Fibroblast of skin of right quadriceps (primary cell): Measurements from ENCODE around the gene INPP4A.

ENCODE experiments used
- DNase-seq: peaks from one replicate; pipeline ENCODE4 v3.0.0-alpha.2; 2013

INPP4A gene

GRCh38 chr2:98438190-98439133 is 6.2 kb upstream of the INPP4A start:
- no peak for DNase-seq

DNA sequence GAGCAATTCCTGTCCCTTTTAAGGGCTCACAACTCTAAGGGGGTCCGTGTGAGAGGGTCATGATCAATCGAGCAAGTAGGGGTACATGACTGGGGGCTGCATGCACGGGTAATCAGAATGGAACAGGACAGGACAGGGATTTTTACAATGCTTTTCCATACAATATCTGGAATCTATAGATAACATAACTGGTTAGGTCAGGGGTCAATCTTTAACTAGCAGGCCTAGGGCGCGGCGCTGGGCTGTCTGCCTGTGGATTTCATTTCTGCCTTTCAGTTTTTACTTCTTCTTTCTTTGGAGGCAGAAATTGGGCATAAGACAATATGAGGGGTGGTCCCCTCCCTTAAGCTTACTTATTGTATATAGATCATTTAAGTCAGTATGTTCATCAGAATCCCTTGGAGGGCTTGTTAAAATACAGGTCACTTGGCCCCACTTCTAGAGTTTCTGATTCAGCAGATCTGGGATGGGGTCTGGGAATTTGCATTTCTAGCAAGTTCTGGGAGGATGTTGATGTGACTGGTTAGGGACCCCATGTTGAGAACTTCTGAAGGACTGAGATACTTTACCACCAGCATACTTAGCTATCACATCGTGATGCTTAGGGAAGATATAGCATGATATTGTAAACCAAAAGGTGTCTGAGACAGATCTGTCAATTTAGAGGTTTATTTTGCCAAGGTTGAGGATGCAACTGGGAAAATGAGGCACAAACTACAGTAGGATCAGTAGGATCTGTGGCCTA is 2.8 kb upstream of the INPP4A start:
- no peak for DNase-seq

DNA sequence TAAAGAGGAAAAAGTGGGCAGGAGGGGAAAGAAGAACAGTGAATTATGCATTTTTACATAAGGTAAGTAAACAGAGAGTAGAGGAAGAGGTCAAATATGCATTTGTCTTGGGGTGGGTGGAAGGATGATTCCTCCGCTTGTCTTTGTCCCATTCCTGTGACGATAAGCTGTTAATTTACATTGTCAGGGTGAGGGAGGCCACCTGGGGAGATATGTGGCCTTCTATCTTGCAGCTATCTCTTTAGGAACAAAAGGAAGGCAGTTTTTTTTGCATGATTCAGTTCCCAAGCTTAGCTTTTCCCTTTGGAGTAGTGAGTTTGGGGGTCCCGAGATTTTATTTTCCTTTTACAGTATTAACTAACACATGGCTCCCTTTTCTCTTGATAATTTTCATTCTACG is 2.2 kb upstream of the INPP4A start:
- DNase-seq: no peak

DNA sequence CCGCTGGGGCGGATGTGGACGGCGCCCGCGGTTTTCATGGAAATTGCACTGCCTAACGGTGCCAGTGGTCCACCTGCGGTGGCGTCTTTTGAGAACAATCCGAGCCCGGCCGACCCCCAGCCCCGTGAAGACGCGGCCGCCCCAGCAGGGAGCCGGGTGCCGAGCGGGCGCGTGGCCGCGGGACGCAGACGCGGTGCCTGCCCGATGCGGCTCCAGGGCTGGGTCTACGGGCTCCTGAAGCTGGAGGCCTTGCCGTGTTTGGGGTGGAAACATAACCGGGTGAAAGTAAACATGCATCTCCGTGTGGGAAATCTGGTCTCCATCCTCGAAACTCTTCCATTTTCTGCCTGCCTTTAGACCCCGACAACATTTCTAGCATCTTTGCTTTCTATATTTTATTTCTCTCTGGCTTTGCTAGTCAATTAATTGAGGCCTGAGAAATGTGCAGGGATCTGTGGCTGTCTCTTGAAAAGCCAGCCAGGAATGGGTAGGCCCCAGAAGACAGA is 572 bp downstream of the INPP4A start:
- DNase-seq: peak; percentile 8

DNA sequence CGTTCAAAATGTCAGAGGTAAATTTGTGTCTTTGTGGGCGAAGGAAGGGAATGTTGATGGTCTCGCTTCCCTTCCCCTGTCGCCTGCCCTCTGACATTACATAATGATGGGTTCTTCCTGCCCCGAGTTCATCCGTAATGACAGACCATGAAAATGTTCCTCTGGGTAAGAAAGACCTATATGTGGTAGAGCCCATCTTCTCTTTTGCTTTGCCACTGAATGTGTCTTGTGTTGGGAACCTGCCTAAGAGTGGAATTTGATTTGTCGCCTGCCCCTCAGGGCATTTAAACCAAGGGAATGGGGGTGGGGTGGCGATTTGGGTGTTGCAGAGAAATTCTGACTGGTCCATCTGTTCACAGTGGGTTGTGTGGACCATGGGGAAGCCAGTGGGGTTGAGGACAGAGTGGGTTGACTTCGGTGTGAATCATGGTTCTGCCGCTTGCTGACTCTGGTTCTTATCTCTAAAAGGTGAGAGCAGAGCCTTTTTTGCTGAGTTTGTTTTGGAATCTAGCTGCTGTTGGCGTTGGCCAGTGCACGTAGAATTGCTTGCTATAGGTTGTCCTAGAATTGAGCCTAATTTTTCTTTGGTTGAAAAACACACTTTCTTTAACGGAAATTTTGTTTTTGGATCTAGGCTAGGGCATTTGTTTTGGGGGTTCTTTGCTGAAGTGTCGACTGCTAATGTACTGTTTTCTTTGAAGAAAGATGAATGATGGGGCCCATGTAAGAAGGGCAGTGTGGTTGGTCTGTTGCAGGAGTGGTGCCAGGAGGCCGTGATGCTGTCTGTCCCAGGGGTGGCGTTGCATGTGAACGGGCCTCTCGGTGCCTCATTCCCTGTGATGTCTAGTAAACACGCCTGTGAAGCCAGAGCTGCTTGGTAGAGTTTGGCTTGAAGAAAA is 1.3 kb downstream of the INPP4A start:
- DNase-seq: no peak

DNA sequence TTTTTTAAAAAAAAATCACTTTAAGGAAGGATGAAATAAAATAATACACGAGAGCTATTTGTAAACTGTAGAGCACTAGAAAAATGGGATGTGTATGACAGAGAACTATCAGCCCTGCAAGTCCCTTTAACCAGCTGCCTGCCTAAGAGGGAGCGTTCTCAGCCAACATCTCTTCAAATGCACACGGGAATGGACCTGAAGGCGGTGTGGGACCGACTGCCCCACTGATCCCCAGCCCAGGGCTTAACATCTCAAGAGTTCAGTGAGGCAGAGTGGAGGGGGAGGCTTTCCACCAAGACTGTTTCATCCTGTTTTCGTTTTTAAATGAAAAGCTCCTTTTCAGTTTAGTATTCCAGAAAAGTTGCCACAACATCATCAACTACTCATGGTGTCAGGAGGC is 2.2 kb downstream of the INPP4A start:
- DNase-seq: no peak

- no peak for DNase-seq
These were observed 3.9 kb downstream of the INPP4A start for GRCh38 chr2:98448441-98449145.

DNA sequence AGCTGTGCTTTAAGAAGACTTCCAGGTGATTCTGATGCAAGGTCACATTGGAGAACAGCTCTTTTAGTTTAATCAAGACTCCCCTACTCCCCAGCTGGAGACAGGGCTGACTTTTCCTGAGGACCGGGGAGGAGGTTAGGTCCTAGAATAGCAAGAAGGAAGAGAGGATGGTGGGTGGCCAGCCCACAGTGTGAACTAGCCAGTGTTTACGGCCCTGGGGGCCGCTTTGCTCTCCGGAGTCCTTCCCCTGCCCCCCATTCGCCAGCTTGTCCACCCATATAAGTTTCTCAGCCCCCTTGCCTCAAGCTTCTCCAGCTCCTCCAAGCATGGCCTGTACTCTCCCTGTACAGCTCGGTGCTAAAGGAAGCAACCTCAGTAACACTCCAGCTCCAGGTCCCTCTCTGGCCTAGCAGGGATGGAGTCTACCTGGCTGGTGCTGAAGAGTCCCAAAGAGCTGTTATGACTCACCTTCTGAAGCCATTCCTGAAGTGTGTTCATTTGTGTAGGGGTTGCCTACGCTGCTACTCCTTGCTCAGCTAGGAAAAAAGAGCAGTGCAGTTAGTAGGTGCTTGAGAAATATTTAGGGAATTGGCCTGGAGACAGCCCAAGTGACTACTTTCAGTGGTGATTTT is 7.9 kb downstream of the INPP4A start:
- DNase-seq: no peak

- no peak for DNase-seq
These were observed 8.4 kb downstream of the INPP4A start for GRCh38 chr2:98453083-98453482.

- DNase-seq: no peak
These were observed 8.9 kb downstream of the INPP4A start for GRCh38 chr2:98453531-98453930.

- DNase-seq: peak; percentile 13
These were observed 9.4 kb downstream of the INPP4A start for GRCh38 chr2:98454073-98454472.

DNA sequence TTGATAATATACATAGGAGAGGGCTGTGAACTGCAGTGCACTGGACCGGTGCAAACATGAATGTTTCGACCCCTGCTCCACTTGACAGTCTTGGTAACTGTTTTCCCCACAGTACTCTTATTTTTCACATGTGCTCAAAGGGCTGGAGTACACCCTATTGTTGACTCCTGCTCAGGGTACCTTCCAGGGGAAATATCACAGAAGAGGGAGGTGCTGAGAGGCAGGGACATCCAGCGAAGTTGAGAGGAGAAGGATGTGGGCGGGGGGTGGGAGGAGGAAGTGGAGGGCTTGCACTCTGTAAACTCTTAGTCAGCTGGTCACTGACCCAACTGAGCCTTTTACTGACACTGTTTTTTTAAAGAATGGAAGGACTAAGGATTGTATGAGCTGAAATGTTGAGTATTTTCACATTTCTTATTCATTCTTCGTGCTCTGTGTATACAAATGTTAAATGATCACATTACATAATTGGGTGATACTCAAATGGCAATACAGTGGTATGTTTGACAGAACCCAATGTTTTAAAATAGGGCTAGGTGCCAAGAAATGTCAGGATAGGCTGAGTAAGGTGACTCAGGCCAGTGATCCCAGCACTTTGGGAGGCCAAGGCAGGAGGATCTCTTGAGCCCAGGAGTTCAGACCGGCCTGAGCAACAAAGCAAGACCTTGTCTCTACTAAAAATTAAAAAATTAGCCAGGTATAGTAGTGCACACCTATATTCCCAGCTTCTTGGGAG is 10.0 kb downstream of the INPP4A start:
- DNase-seq: no peak

DNA sequence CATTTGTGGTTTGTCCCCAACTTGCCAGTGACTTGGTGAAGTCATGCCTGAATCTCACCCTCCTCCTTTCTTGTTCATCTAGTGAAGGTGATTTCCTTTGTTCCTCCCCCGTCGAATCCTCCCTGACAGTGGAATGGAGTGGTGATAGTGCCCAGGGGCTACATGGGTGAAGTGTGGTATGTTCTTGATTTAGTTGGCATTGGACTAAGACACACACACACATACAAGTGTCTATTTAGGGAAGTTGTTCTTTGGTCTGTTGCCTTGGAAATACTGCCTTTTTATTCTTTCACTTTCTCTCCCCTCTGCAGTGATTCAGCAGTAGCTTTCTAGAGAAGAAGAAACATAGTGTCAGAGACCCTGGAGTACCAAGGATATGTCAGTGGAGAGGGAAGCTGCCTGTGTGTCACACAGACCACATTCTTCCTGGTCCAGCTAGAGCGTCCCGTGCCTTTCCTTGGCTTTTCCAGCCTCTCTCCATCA is 10.9 kb downstream of the INPP4A start:
- DNase-seq: no peak

DNA sequence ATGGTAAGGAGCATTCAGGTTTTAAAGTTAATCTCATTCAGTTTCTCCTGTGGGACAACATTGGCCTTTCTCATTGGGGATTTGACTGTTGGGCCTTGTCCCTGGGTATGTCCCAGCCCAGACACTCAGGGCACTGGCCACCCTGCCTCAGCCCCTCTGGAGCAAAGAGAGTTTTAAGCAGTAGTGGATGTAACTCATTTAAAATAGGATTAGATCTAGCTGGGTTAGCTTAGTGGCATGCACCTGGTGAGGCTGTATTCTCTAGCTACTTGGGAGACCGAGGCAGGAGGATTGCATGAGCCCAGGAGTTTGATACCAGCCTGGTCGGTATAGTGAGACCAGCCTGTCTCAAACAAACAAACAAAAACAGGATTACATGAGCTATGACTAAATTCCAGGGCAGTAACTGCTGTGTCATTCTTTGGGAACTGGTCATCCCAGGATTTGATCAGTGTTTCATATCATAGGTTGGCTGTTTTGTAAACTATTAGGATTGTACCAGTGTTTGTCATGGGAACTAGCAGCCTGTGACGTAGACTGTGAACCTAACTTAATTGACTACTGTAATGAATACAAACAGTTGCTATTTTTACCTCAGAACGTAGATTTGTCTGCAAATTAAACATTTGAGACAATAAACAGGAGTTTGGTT is 12.5 kb downstream of the INPP4A start:
- peak; percentile 75 for DNase-seq

GRCh38 chr2:98458207-98458606 is 13.5 kb downstream of the INPP4A start:
- DNase-seq: no peak

- no peak for DNase-seq
These were observed 14.2 kb downstream of the INPP4A start for GRCh38 chr2:98458667-98459380.

- DNase-seq: no peak
These were observed 15.0 kb downstream of the INPP4A start for GRCh38 chr2:98459496-98460175.

GRCh38 chr2:98460573-98461497 is 16.2 kb downstream of the INPP4A start:
- DNase-seq: no peak
